Right lobe of liver (tissue), 6 donors: ENCODE measurements around the gene IAH1. TPM values are rescaled to one million over a fixed set of nuclear protein-coding genes. Genes with fewer than 3 reads are reported as not detected.

ENCODE experiments used
- ATAC-seq, 4 donors: fragments of 200-7000 bp; cut with Tn5 transposase; one replicate each; pipeline ENCODE4 v1.9.1; 2020; ENCODE audit warnings: mild to moderate bottlenecking in 4 of 4, moderate library complexity in 4 of 4
- DNase-seq, 3 donors: peaks; one replicate each; pipeline ENCODE4 v3.0.0-alpha.2; 2020
- H3K27ac ChIP-seq, 3 donors: fragments of 200-600 bp; one replicate each; pipeline ENCODE4 v1.8.0; 2022
- H3K27me3 ChIP-seq, 2 donors: fragments of 200-600 bp; one replicate each; pipeline ENCODE4 v1.8.0; 2022
- H3K36me3 ChIP-seq, 4 donors: fragments of 200-600 bp; sonication (generic) in 1 of 4; one replicate each; pipeline versions ENCODE4 v1.5.1 to v1.8.0; 2017 to 2022; ENCODE audit warnings: control low read depth in 1 of 4
- H3K4me1 ChIP-seq, 4 donors: fragments of 200-600 bp; sonication (generic) in 1 of 4; one replicate each; pipeline versions ENCODE4 v1.5.1 to v1.8.0; 2017 to 2022; ENCODE audit warnings: control low read depth in 1 of 4
- H3K4me3 ChIP-seq, 3 donors: fragments of 200-600 bp; one replicate each; pipeline ENCODE4 v1.8.0; 2022
- H3K9me3 ChIP-seq, 4 donors: fragments of 200-600 bp; sonication (generic) in 1 of 4; one replicate each; pipeline versions ENCODE4 v1.5.1 to v1.8.0; 2017 to 2022; ENCODE audit warnings: control low read depth in 1 of 4
- POLR2A ChIP-seq: fragments of 450-650 bp; IDR thresholded peaks from one replicate; pipeline ENCODE4 v1.6.1; 2017; ENCODE audit warnings: antibody characterized with exemption, mild to moderate bottlenecking
- WGBS: methylation state at CpG from one replicate; pipeline ENCODE4 v1.1.6; 2018; ENCODE audit warnings: low coverage, low lambda C conversion rate; ENCODE audit not compliant: insufficient coverage; ENCODE audit errors: missing lambda C conversion rate; 5-methylcytosine and 5-hydroxymethylcytosine counted together
- intact Hi-C, 2 donors: fragments of 100-400 bp; cut with DNase I; formaldehyde crosslinking; loops; one replicate each; pipeline versions ENCODE4 v1.11.2 to v1.14.1; 2022
- total RNA-seq, 6 experiments: library from RNA; depleted of rRNA in 2 of 6; stranded (reverse); fragments of >200 nt in 2 of 6; fragmentation: NEBNext Ultra II Directional in 3 of 6; extraction: Animal tissue kit (Norgen Biotek cat#: 25700) in 3 of 6; gene quantifications; one replicate each; pipeline versions ENCODE4 v1.1.0 to v1.2.4, GENCODE V29; 2016 to 2023
- TF ChIP-seq, protein P1 (sequence below), 4 donors: fragments of 200-600 bp in 3 of 4; fragments of 450-650 bp in 1 of 4; IDR thresholded peaks; one replicate each; pipeline versions ENCODE4 v1.5.1 to v1.8.0; 2016 to 2022; ENCODE audit warnings: antibody characterized with exemption in 4 of 4, mild to moderate bottlenecking in 2 of 4
- donor health status: DM: no; HTN: yes; CAD: no.
- donor health status: DM: no; HTN: no; CAD: no.
- donor health status: DM: no; HTN: no; CAD: no.
- donor health status: DM: no; HTN: yes; CAD: no.
- donor health status: DM: no; HTN: yes; CAD: no.

The IAH1 gene
- total RNA-seq, 6 experiments from 2014 or later = 30.4 to 41.3 (median 33.6) TPM

DNA sequence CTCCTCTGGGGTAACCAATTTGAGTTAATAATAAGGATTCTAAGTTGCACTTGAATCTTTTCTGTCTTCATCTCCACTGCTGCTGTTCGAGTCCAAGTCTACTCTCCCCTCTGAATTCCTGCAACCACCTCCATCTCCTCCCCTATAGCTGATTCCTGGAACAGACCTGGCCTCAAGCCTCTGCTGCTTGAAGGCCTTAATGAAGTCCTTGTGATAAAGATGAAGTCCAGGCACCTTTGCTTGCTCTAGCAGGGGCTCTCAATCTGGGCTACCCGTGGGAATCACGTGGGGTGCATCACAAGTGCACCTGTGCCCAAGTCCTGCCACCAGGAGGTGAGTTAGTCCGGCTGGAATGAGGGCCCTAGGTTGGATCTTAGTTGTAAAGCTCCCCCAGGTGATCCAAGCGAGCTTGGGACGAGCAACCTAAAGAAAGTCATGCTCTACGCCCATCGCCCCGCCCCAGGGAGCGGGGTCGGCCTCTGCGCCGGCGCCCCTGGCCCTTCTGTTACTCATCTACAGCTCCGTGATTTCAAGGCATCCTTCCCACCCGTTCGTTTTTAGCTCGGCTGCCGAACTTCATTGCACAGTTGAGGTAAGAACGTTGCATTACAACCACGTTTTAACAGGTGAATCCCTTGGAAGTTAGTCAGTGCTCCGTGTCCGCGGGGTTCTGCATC lies 905 bp upstream of the IAH1 start:
- peak overlapping the region in 1 of 3 donors; percentile 82 for H3K27ac ChIP-seq
- peak overlapping the region; percentile 57 to 83 (median 78) for H3K4me3 ChIP-seq
- ATAC-seq (peak; percentile 28 to 52 (median 46)), DNase-seq (peak in 2 of 3 donors; percentile 28 to 49)
- peaks cover 0 to 2% (median under 1%) of the 10 kb centered on the region in 4 donors for H3K36me3 ChIP-seq
- TF ChIP-seq POLR2A = no peak
- TF ChIP-seq, protein P1, sequence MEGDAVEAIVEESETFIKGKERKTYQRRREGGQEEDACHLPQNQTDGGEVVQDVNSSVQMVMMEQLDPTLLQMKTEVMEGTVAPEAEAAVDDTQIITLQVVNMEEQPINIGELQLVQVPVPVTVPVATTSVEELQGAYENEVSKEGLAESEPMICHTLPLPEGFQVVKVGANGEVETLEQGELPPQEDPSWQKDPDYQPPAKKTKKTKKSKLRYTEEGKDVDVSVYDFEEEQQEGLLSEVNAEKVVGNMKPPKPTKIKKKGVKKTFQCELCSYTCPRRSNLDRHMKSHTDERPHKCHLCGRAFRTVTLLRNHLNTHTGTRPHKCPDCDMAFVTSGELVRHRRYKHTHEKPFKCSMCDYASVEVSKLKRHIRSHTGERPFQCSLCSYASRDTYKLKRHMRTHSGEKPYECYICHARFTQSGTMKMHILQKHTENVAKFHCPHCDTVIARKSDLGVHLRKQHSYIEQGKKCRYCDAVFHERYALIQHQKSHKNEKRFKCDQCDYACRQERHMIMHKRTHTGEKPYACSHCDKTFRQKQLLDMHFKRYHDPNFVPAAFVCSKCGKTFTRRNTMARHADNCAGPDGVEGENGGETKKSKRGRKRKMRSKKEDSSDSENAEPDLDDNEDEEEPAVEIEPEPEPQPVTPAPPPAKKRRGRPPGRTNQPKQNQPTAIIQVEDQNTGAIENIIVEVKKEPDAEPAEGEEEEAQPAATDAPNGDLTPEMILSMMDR (IDR thresholded peaks at IDR 0.05) = peak; percentile 14 to 36 (median 28)
- peaks cover 0 to 11% (median 6%) of the 10 kb centered on the region in 4 donors for H3K4me1 ChIP-seq
- intact Hi-C loops = no loop called here
- no peaks in the 10 kb centered on the region for H3K27me3 ChIP-seq
- 38% methylated on average over 4 of the region's 24 CpGs for WGBS
- no peaks in the 10 kb centered on the region for H3K9me3 ChIP-seq

DNA sequence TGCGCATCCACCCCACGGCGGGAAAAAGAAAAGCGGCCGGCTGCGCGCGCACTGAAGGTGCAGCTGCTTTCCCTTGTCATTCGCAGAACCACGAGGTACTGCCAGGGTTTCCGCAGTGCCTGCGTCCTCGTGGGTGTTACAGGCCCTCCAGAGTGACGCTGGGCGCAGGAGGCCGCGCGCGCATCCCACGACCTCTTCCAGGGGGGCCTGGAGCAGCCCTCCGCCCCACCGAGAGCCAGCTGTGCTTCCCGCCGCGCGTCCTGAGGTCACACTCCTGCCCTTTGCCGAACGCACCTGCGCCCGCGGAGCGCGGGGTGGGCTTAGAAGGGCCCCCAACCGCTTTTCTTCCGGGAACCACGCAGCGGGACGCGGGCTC lies 378 bp upstream of the IAH1 start:
- peak overlapping the region; percentile 57 to 83 (median 78) for H3K4me3 ChIP-seq
- H3K36me3 ChIP-seq = peaks cover 0 to 7% (median 3%) of the 10 kb centered on the region in 4 donors
- TF ChIP-seq POLR2A = no peak
- TF ChIP-seq, protein P1 (IDR thresholded peaks at IDR 0.05) = no peak
- WGBS = no CpG with 5 or more reads among the region's 39 CpGs
- peak overlapping the region; percentile 58 to 82 (median 81) for H3K27ac ChIP-seq
- intact Hi-C loops = no loop called here
- H3K4me1 ChIP-seq = peaks cover 0 to 11% (median 6%) of the 10 kb centered on the region in 4 donors
- H3K27me3 ChIP-seq = no peaks in the 10 kb centered on the region
- no peaks in the 10 kb centered on the region for H3K9me3 ChIP-seq
- peak; percentile 51 to 66 (median 59) for DNase-seq
- ATAC-seq = peak; percentile 33 to 56 (median 42)

DNA sequence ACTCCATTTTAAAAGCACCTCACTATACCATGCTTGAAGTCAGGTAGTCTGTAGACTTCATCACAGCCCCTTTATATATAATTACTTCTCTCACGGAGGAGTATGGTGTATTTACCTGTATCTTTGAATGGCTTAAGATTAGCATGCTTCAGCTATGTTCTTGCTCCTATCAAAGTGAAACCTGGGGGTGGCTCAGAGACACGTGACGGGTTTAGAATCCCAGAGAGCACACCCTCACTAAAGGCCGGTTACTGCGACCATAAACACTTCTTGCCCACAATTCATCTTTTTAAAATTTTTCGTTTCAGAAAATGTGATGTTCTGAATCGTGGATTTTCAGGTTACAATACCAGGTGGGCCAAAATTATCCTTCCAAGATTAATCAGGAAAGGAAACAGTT lies 3.6 kb downstream of the IAH1 start:
- Histone ChIP-seq H3K27me3 (no peaks in the 10 kb centered on the region), H3K4me1 (peaks cover 0 to 11% (median 6%) of the 10 kb centered on the region in 4 donors), H3K4me3 (no peak overlapping the region), H3K27ac (no peak overlapping the region), H3K36me3 (peaks cover 3 to 40% (median 18%) of the 10 kb centered on the region in 4 donors), H3K9me3 (no peaks in the 10 kb centered on the region)
- ATAC-seq (no peak), DNase-seq (no peak)
- 91% methylated on average over 7 of the region's 7 CpGs for WGBS
- intact Hi-C loops = no loop called here
- TF ChIP-seq, protein P1 (IDR thresholded peaks at IDR 0.05) = no peak
- TF ChIP-seq POLR2A = no peak

DNA sequence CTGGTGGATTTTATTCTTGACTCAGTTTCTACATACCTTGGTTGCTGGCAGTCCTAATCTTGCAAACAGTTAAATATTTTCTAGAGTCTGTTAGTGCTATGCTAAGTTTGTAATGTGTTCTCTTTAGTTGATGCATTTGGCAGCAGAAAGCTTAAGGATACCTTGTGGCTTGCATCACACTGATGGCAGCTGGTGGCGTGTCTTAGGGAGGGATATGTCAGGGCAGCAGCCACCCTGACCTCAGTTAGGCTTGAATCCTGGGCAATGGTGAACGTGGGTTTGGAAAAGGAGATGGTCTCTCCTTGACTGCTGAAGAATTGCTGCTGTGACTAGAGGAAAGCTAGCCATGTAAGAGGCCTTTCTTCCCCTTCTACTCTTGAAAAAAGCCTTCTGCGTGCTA lies 4.2 kb downstream of the IAH1 start:
- 84% methylated on average over 3 of the region's 3 CpGs for WGBS
- DNase-seq = no peak
- Histone ChIP-seq H3K9me3 (no peaks in the 10 kb centered on the region), H3K4me3 (no peak overlapping the region), H3K27me3 (no peaks in the 10 kb centered on the region), H3K27ac (no peak overlapping the region), H3K4me1 (peaks cover 0 to 9% (median 6%) of the 10 kb centered on the region in 4 donors), H3K36me3 (peaks cover 3 to 47% (median 21%) of the 10 kb centered on the region in 4 donors)
- no peak for TF ChIP-seq POLR2A
- TF ChIP-seq, protein P1 (IDR thresholded peaks at IDR 0.05) = no peak
- intact Hi-C loops = no loop called here
- ATAC-seq = no peak
